ENCODE data around the gene KCTD16. TPM values are rescaled to one million over a fixed set of nuclear protein-coding genes. Genes with fewer than 3 reads are reported as not detected.
A peak's percentile ranks its signal among the peaks of the same experiment; 100 is the strongest.

Gene KCTD16
- total RNA-seq, 1 donor from 2014 or later, result 4.8 TPM

- DNase-seq (ENCODE audit: low spot score in 2 of 2, unreplicated experiment in 2 of 2), result no peak
- H3K4me3 Mint-ChIP-seq, result no peak overlapping the region
- H3K4me1 Mint-ChIP-seq, result peaks cover 2% of the 10 kb centered on the region
- peaks cover 22% of the 10 kb centered on the region for H3K36me3 Mint-ChIP-seq
- TF ChIP-seq CTCF (IDR thresholded peaks at IDR 0.05; ENCODE audit: unreplicated experiment), result no peak
- H3K27ac Mint-ChIP-seq, result no peak overlapping the region
- no peaks in the 10 kb centered on the region for H3K27me3 Mint-ChIP-seq (ENCODE audit: low read depth)
- H3K9me3 Mint-ChIP-seq, result no peaks in the 10 kb centered on the region
Observed at GRCh38 chr5:144162686-144163085, 8.0 kb upstream of the KCTD16 start.

- Mint-ChIP-seq H3K36me3 (peaks cover 17% of the 10 kb centered on the region), H3K27ac (no peak overlapping the region), H3K4me3 (no peak overlapping the region), H3K9me3 (no peaks in the 10 kb centered on the region), H3K4me1 (peaks cover 27% of the 10 kb centered on the region), H3K27me3 (ENCODE audit: low read depth) (no peaks in the 10 kb centered on the region)
- TF ChIP-seq CTCF (IDR thresholded peaks at IDR 0.05; ENCODE audit: unreplicated experiment), result no peak
- DNase-seq (ENCODE audit: low spot score in 2 of 2, unreplicated experiment in 2 of 2), result no peak
Observed at GRCh38 chr5:144166696-144167095, 4.0 kb upstream of the KCTD16 start.

GRCh38 chr5:144167998-144168397 lies 2.7 kb upstream of the KCTD16 start:
- H3K36me3 Mint-ChIP-seq, result peaks cover 8% of the 10 kb centered on the region
- no peak for DNase-seq (ENCODE audit: low spot score in 2 of 2, unreplicated experiment in 2 of 2)
- peaks cover 2% of the 10 kb centered on the region for H3K27me3 Mint-ChIP-seq (ENCODE audit: low read depth)
- peaks cover 27% of the 10 kb centered on the region for H3K4me1 Mint-ChIP-seq
- H3K27ac Mint-ChIP-seq, result no peak overlapping the region
- TF ChIP-seq CTCF (IDR thresholded peaks at IDR 0.05; ENCODE audit: unreplicated experiment), result no peak
- peaks cover 2% of the 10 kb centered on the region for H3K9me3 Mint-ChIP-seq
- peak overlapping the region; percentile 80 for H3K4me3 Mint-ChIP-seq

- Mint-ChIP-seq H3K27me3 (ENCODE audit: low read depth) (peaks cover 5% of the 10 kb centered on the region), H3K36me3 (peaks cover 5% of the 10 kb centered on the region), H3K9me3 (peaks cover 4% of the 10 kb centered on the region), H3K4me3 (peak overlapping the region; percentile 80), H3K27ac (peak overlapping the region; percentile 76), H3K4me1 (peaks cover 27% of the 10 kb centered on the region)
- DNase-seq (ENCODE audit: low spot score in 2 of 2, unreplicated experiment in 2 of 2), result no peak
- TF ChIP-seq CTCF (IDR thresholded peaks at IDR 0.05; ENCODE audit: unreplicated experiment), result no peak
Observed at GRCh38 chr5:144169904-144170275, 783 bp upstream of the KCTD16 start.

GRCh38 chr5:144173766-144174165 lies 3.1 kb downstream of the KCTD16 start:
- DNase-seq (ENCODE audit: low spot score in 2 of 2, unreplicated experiment in 2 of 2), result no peak
- no peaks in the 10 kb centered on the region for H3K36me3 Mint-ChIP-seq
- H3K9me3 Mint-ChIP-seq, result peaks cover 4% of the 10 kb centered on the region
- TF ChIP-seq CTCF (IDR thresholded peaks at IDR 0.05; ENCODE audit: unreplicated experiment), result no peak
- H3K27ac Mint-ChIP-seq, result no peak overlapping the region
- no peak overlapping the region for H3K4me3 Mint-ChIP-seq
- H3K27me3 Mint-ChIP-seq (ENCODE audit: low read depth), result peaks cover 5% of the 10 kb centered on the region
- H3K4me1 Mint-ChIP-seq, result peaks cover 20% of the 10 kb centered on the region

- Mint-ChIP-seq H3K9me3 (peaks cover 7% of the 10 kb centered on the region), H3K4me3 (no peak overlapping the region), H3K27me3 (ENCODE audit: low read depth) (peaks cover 5% of the 10 kb centered on the region), H3K4me1 (peaks cover 3% of the 10 kb centered on the region), H3K27ac (peak overlapping the region; percentile 9), H3K36me3 (no peaks in the 10 kb centered on the region)
- DNase-seq (ENCODE audit: low spot score in 2 of 2, unreplicated experiment in 2 of 2), result no peak
- no peak for TF ChIP-seq CTCF (IDR thresholded peaks at IDR 0.05; ENCODE audit: unreplicated experiment)
Observed at GRCh38 chr5:144177548-144177947, 6.9 kb downstream of the KCTD16 start.

Data from mesothelial cell of epicardium (in vitro differentiated cells).